Measurements from ENCODE around the gene NPIPB2.
"Not testable (repeated sequence)": the region's sequence is repeated elsewhere in the genome, so short reads cannot be mapped to it uniquely, and the experiment has no call there.

The NPIPB2 gene

GRCh38 chr16:11957591-11958395, 15.9 kb upstream of the NPIPB2 start:
- no peak for DNase-seq

DNA sequence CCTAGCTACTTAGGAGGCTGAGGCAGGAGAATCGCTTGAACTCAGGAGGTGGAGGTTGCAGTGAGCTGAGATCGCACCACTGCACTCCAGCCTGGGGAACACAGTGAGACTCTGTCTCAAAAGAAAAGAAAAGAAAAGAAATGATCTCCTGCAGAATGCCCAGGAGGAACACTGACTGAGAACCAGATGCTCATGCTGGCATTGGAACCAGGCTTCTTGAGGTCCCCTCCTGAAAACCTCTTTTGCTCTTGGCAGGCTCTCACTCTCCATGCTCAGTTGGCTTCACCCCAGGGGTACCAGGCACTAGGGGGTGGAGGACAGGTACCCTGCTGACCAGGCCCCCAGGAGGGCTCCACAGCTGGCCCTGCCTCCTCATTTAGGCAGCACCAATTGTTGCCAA, 14.7 kb upstream of the NPIPB2 start:
- no peak for DNase-seq

GRCh38 chr16:11955713-11956123, 13.9 kb upstream of the NPIPB2 start:
- DNase-seq, result no peak

DNA sequence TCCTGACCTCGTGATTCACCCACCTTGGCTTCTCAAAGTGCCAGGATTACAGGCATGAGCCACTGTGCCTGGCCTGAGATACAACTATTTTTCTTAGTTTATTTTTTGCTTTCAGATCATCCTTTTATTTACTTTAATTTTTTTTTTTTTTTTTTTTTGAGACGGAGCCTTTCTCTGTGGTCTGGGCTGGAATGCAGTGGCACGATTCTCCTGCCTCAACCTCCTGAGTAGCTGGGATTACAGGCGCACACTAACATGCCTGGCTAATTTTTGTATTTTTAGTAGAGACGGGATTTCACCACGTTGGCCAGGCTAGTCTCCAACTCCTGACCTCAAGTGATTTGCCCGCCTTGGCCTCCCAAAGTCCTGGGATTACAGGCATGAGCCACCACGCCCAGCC, 11.7 kb upstream of the NPIPB2 start:
- DNase-seq, result not testable (repeated sequence)

GRCh38 chr16:11950388-11950787, 8.5 kb upstream of the NPIPB2 start:
- no peak for DNase-seq

GRCh38 chr16:11949527-11949926, 7.7 kb upstream of the NPIPB2 start:
- DNase-seq, result no peak

- DNase-seq, result no peak
Measured at GRCh38 chr16:11948819-11949218, 7.0 kb upstream of the NPIPB2 start.

DNA sequence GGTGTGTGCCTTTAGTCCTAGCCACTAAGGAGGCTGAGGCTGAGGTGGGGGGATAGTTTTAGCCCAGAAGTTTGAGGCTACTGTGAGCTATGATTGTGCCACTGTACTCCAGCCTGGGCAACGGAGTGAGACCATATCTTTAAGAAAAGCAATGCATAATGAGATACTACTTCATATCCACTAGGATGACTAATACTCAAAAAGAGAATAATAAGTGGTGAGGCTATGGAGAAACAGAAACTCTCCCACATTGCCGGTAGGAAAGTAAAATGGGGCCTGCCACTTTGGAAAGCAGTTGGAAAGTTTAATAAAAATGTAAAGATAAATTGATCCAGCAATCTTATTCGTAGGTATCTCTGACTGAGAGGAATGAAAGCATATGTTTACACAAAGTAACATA, 4.6 kb upstream of the NPIPB2 start:
- no peak for DNase-seq

- not testable (repeated sequence) for DNase-seq
Measured at GRCh38 chr16:11927350-11927749, 14.5 kb downstream of the NPIPB2 start.

DNA sequence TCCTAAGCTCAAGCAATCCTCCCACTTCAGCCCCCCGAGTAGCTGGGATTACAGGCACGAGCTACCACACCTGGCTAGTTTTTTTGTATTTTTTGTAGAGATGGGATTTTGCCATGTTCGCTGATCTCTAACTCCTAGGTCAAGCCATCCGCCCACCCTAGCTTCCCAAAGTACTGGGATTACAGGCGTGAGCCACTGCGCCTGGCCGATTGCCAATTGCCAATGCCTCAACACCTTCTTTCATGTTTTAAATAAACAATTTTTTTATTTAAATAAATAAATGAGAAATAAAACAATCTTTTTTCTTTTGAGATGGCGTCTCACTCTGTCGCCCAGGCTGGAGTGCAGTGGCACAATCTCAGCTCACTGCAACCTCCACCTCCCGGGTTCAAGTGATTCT, 17.8 kb downstream of the NPIPB2 start:
- not testable (repeated sequence) for DNase-seq

- no peak for DNase-seq
Measured at GRCh38 chr16:11916524-11917285, 25.1 kb downstream of the NPIPB2 start.

- peak; percentile 76 for DNase-seq
Measured at GRCh38 chr16:11915644-11916523, 26.0 kb downstream of the NPIPB2 start, which contains the start of gene GSPT1. GSPT1 (minus strand) TSS chr16:11915956; CDS start chr16:11915720, 236 bp downstream.

GRCh38 chr16:11915114-11915643, 26.7 kb downstream of the NPIPB2 start:
- DNase-seq, result no peak

GRCh38 chr16:11914210-11915113, 27.4 kb downstream of the NPIPB2 start:
- no peak for DNase-seq

- no peak for DNase-seq
Measured at GRCh38 chr16:11913425-11914079, 28.3 kb downstream of the NPIPB2 start.

DNA sequence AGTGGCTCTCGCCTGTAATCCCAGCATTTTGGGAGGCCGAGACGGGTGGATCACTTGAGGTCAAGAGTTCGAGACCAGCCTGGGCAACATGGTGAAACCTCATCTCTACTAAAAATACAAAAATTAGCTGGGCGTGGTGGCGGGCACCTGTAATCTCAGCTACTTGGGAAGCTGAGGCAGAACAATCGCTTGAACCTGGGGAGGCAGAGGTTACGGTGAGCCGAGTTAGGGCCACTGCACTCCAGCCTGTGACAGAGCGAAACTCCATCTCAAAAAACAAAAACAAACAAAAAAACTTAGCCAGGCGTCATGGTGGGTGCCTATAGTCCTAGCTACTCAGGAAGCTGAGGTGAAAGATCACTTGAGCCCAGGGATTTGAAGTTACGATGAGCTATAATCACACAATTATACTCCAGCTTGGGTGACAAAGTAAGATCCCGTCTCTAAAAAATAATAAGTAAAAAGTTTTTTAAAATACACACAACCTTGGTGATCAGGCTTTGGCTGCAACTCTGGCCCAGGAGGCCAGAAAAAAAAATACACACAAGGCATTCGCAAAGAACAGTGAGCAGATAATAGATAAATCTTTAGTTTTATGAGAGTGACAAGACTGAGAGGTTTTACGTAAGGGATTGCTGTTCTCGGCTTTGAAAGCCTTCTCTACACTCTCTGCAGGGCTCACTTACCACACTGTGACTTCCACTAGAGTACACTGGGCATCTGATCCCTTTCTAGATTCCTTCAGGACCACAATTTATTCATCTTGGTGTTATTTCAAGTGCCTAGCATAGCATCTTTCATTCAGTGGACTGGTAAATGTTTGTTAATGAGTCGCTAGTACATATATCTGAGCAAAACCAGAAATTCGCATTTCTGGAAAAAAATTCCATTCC, 31.9 kb downstream of the NPIPB2 start:
- DNase-seq, result no peak

DNA sequence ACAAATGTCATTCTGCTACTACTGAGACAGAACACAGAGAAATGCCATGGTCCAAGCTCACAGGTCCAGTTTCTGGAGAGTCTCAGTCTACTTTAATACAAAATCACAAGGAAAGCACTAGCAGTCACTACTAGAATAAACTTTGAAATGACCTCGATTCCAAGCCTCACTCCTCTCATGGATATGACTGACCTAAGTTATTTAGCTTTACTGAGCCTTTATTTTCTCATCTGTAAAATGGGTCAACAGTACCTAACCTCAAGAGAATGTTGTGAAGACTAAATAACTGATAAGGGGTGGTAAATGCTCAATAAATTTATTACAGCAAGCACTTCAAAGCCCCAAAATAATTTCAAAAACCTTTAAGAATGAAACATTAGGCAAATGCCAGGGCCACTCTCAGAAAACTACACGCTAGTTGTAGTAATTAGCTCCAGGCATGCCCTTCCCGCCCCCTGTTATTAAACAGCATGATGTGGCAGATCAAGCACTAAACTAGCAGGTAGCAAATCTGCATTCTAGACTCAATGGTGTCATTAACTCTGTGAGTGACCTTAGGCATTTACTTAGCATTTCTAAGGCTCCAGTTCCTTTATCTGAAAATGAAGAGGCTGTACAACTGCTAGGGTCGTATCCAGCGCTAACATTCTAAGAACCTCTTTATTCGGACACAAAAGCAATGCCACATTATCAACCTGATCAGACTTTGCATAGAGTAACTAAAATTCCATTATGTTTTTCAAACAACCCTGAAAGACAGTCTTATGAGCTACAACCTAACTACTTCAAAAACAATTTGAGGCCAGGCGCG, 34.5 kb downstream of the NPIPB2 start:
- DNase-seq, result no peak

GRCh38 chr16:11903906-11904305, 37.9 kb downstream of the NPIPB2 start:
- DNase-seq, result no peak

DNA sequence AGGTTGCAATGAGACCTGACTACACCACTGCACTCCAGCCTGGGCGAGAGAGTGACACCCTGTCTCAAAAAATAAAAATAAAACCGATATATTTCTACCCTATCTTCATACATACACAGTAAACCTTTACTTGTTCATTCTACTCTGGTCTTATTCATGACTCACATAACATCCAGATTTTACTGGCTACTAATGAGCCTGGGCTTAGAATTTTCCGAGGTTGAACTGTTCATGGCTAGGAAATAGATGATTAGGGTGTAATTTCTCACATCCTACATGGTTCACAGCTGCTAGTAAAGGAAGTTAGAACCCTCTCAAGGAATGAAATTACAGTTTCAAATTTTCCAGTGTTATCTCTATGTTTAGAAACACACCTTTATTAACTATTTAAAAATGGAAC, 40.8 kb downstream of the NPIPB2 start:
- DNase-seq, result no peak
